Measurements from ENCODE around the gene SPPL2B. TPM values are rescaled to one million over a fixed set of nuclear protein-coding genes. Genes with fewer than 3 reads are reported as not detected.
"Not testable (repeated sequence)": the region's sequence is repeated elsewhere in the genome, so short reads cannot be mapped to it uniquely, and the experiment has no call there.

SPPL2B gene
- polyA plus RNA-seq (2012; ENCODE audit: low read depth, missing spikeins): 31.1 TPM

- DNase-seq (ENCODE audit: insufficient read length, low spot score): peak; percentile 98
- TF ChIP-seq POLR2AphosphoS5 (IDR thresholded peaks at IDR 0.05; ENCODE audit: low read depth, low read length): peak; percentile 80
- TF ChIP-seq TAF1 (IDR thresholded peaks at IDR 0.05; ENCODE audit: low read depth, low read length): peak; percentile 89
- TF ChIP-seq POLR2A (IDR thresholded peaks at IDR 0.05; ENCODE audit: low read depth, low read length): peak; percentile 79
- no peak for TF ChIP-seq PAX5 (IDR thresholded peaks at IDR 0.05; ENCODE audit: insufficient read depth, low read length, severe bottlenecking)
- no peak; the same call in none of the 2 replicates for TF ChIP-seq POU2F2 (IDR thresholded peaks at IDR 0.05; ENCODE audit: low read depth, low read length)
- peak; percentile 99 for FAIRE-seq
Measured at GRCh38 chr19:2328401-2329148, at the start of gene SPPL2B, which contains the start of gene LSM7. Gene SPPL2B (plus strand): TSS chr19:2328684. CDS start chr19:2328710, 26 bp downstream. Gene LSM7 (minus strand): TSS chr19:2328586. CDS start chr19:2328566, 20 bp downstream.

DNA sequence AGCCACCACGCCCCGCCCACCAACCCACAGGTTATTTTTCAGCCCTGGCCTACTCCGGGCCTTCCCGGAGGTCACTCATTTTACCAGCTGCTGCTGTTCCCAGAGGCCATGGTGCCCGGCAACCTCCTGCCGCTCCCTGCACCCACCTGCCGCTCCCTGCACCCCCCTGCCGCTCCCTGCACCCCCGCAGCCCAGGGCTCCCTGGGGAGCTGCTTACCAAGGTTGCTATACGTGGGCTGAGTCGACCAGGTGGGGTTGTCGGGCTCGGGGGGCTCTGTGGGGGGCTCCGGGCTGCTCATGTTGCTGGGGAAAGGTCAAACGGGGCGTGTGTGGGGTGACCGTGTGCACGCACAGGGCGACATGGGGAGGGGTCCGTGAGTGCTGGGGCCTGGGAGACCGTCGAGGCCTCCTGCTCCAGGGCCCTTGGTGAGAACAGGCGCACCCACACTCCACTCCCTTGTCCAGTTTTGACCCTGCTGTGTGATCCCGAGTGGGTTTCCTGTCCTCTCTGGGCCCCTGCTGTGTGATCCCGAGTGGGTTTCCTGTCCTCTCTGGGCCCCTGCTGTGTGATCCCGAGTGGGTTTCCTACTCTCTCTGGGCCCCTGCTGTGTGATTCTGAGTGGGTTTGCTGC lies 47.7 kb upstream of the SPPL2B start:
- TF ChIP-seq POU2F2 (IDR thresholded peaks at IDR 0.05; ENCODE audit: low read depth, low read length) (no peak), POLR2AphosphoS5 (IDR thresholded peaks at IDR 0.05; ENCODE audit: low read depth, low read length) (no peak), SPI1 (IDR thresholded peaks at IDR 0.05; ENCODE audit: low read depth, low read length) (no peak), TAF1 (IDR thresholded peaks at IDR 0.05; ENCODE audit: low read depth, low read length) (no peak), PAX5 (IDR thresholded peaks at IDR 0.05; ENCODE audit: insufficient read depth, low read length, severe bottlenecking) (no peak), POLR2A (IDR thresholded peaks at IDR 0.05; ENCODE audit: low read depth, low read length) (no peak)
- DNase-seq (ENCODE audit: insufficient read length, low spot score) (no peak), FAIRE-seq (no peak)

GRCh38 chr19:2281265-2282061 lies 47.0 kb upstream of the SPPL2B start:
- 0 out of 2 replicates have a peak, but pooled peaks have one; percentile 32 for TF ChIP-seq SPI1 (IDR thresholded peaks at IDR 0.05; ENCODE audit: low read depth, low read length)
- DNase-seq (ENCODE audit: insufficient read length, low spot score); FAIRE-seq: not testable (repeated sequence)

DNA sequence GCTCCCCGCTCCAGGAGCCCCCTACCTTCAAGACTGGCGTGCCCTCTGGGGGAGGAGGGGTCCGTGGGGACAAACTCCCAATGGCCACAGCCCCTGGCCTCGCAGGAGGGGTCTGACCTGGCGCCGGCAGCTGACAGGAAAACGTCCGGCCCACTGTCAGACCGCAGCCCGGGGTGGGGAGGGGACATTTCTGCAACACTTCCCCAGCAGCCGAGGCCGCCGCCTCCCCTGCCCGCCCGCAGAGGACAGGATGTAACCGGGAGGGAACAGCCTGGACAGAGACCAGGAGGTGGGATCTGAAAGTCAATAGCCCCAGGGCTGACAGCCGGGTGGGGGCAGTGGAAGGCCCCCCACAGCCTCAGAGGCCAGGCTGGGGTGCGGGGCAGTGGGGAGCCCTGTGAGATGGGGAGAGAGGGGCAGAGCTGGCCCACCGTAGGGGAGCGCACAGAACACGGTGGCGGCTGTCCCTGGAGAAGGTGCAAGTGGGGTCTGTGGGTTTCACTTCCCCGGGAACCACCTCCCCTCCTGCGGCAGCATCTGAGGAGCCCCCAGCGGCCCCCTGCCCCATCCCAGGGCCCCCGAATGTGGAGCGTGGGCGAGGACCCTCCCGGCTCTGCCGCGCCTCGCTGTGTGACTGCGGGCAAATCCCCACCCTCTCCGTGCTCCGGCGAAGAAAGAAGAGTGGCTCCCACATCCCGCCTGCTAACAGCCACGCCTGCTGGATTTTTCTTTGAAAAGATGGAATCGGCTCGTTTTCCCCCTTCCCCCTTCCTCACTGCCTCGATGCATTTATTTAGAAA lies 46.2 kb upstream of the SPPL2B start, which contains the start of gene PEAK3:
TSS of gene PEAK3 (minus strand) at position 114 of the 800 bp plus-strand sequence. CDS start 1,244 bp downstream, outside the sequence.
- DNase-seq (ENCODE audit: insufficient read length, low spot score): no peak
- TF ChIP-seq POLR2AphosphoS5 (IDR thresholded peaks at IDR 0.05; ENCODE audit: low read depth, low read length): peak; percentile 18; the same call in 1 of the 2 replicates
- no peak for TF ChIP-seq POU2F2 (IDR thresholded peaks at IDR 0.05; ENCODE audit: low read depth, low read length)
- TF ChIP-seq TAF1 (IDR thresholded peaks at IDR 0.05; ENCODE audit: low read depth, low read length): no peak
- TF ChIP-seq POLR2A (IDR thresholded peaks at IDR 0.05; ENCODE audit: low read depth, low read length): no peak
- TF ChIP-seq PAX5 (IDR thresholded peaks at IDR 0.05; ENCODE audit: insufficient read depth, low read length, severe bottlenecking): no peak
- TF ChIP-seq SPI1 (IDR thresholded peaks at IDR 0.05; ENCODE audit: low read depth, low read length): peak; percentile 43
- peak; percentile 81 for FAIRE-seq

GRCh38 chr19:2282862-2283237 lies 45.6 kb upstream of the SPPL2B start:
- DNase-seq (ENCODE audit: insufficient read length, low spot score): no peak
- FAIRE-seq: no peak
- TF ChIP-seq TAF1 (IDR thresholded peaks at IDR 0.05; ENCODE audit: low read depth, low read length) (no peak), POLR2A (IDR thresholded peaks at IDR 0.05; ENCODE audit: low read depth, low read length) (no peak), POLR2AphosphoS5 (IDR thresholded peaks at IDR 0.05; ENCODE audit: low read depth, low read length) (no peak), SPI1 (IDR thresholded peaks at IDR 0.05; ENCODE audit: low read depth, low read length) (no peak), PAX5 (IDR thresholded peaks at IDR 0.05; ENCODE audit: insufficient read depth, low read length, severe bottlenecking) (no peak), POU2F2 (IDR thresholded peaks at IDR 0.05; ENCODE audit: low read depth, low read length) (no peak)

DNA sequence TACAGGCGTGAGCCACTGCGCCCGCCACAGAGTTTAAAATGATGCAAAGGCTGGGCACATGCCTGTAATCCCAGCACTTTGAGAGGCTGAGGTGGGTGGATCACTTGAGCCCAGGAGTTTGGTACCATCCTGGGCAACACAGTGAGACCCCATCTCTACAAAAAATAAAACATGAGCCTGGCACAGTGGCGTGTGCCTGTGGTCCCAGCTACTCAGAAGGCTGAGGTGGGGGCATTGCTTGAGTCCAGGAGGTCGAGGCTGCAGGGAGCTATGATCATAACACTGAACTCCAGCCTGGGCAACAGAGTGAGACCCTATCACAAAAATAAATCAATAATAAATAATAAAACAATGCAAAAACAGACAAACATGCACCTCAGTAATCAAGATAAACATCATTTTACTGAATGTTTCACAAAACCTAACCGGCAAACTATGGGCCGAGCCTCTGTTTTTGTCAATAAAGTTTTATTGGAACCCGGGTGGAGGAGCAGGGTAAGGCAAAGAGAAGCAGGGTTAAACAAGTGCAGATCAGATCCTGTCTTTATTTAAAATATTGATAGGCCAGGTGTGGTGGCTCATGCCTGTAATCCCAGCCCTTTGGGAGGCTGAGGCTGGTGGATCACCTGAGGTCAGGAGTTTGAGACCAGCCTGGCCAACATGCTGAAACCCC lies 44.5 kb upstream of the SPPL2B start:
- DNase-seq (ENCODE audit: insufficient read length, low spot score) (no peak), FAIRE-seq (no peak)

GRCh38 chr19:2286402-2287140 lies 41.9 kb upstream of the SPPL2B start:
- FAIRE-seq (no peak), DNase-seq (ENCODE audit: insufficient read length, low spot score) (no peak)
- no peak for TF ChIP-seq PAX5 (IDR thresholded peaks at IDR 0.05; ENCODE audit: insufficient read depth, low read length, severe bottlenecking)
- TF ChIP-seq POLR2AphosphoS5 (IDR thresholded peaks at IDR 0.05; ENCODE audit: low read depth, low read length): 0 out of 2 replicates have a peak, but pooled peaks have one; percentile 9

More for the DNA sequence above, 44.5 kb upstream of the SPPL2B start:
- TF ChIP-seq POLR2A (IDR thresholded peaks at IDR 0.05; ENCODE audit: low read depth, low read length): no peak
- no peak for TF ChIP-seq POLR2AphosphoS5 (IDR thresholded peaks at IDR 0.05; ENCODE audit: low read depth, low read length)
- TF ChIP-seq SPI1 (IDR thresholded peaks at IDR 0.05; ENCODE audit: low read depth, low read length): no peak
- TF ChIP-seq TAF1 (IDR thresholded peaks at IDR 0.05; ENCODE audit: low read depth, low read length): no peak
- no peak for TF ChIP-seq PAX5 (IDR thresholded peaks at IDR 0.05; ENCODE audit: insufficient read depth, low read length, severe bottlenecking)
- no peak for TF ChIP-seq POU2F2 (IDR thresholded peaks at IDR 0.05; ENCODE audit: low read depth, low read length)

Measured in GM12891 (cell line).